GM18502 (cell line): ENCODE measurements around the gene OMA1.
"Not testable (repeated sequence)": the region's sequence is repeated elsewhere in the genome, so short reads cannot be mapped to it uniquely, and the experiment has no call there.

Source experiments
- ATAC-seq: cut with Tn5 transposase; IDR thresholded peaks from one replicate; pipeline ENCODE4 v1.9.1; 2021; ENCODE audit warnings: mild to moderate bottlenecking; ENCODE audit not compliant: unreplicated experiment, poor library complexity

Gene OMA1

DNA sequence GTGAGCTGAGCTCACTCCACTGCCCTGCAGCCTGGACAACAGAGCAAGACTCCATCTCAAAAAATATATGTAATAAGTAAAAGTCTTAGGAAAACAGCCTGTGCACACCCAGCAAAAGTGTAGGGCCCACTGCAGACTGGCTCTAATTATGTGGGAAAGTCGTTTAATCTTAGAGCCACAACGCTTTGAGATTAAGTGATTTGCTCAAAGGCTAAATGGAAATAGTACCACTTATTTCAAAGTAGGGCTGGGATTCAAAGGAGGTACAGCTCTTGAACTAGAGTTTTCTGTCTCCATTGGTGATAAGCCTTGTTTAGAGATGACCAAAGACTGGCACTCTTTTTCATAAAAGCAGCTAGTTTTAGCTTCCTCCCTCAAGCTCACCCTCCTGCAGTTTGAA is 28.3 kb upstream of the OMA1 start:
- no peak for ATAC-seq

DNA sequence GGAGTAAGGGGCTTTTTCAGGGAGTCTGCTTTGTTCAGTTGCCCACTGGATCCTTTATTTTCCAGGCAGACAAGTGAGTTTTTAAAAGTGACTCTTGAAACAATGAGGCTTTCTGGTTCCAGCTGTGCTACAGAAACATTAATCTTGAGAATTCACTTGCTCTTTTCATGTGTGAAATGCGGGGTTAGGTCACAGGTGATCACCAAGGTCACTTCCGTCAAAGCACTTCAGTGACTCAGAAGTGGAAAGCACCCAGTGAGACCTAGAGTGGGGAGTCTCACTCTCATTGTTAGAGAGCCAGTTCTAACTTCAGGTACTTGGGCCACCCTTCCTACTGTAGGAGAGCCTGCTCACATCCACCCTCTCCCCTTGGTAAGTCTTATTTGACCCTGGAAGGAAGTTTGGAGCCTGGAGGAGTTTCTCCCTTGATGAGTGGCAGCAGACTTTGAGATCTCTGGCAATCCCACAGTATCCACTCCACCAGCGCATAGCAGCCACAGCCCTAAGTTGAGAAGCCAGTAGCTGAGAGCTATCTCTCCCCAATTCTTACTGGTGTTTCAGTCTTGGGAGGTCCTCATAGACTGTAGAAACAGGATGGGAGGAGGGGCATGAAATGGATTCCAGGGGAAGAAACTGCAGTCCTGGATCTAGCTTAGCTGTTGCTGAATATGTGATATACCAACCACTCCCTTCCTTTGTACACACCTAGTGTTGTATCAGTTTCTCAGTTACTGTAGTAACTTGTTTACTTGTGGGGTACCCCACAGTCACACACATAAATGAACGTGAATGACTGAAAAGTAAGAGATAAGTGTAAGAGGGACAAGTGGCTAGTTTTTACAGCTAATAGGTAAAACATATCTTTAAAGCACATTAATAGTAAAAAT is 27.4 kb upstream of the OMA1 start:
- peak; percentile 97 for ATAC-seq

DNA sequence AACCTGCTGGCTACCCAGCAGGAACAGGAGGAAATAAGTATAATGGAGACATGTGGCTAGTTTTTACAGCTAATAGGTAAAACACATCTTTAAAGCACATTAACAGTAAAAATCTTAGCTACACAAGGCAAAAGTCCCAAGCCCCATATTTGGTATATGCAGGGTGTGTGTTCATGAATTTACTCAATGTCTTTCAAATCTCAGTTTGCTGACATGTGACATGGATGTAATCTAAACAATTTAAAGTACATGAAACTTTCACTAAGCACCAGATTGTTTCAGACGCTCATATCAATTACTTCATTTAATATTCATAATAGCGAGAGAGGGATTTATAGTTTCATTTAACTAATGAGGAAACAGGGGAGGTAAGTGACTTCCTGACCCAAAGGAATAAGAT is 26.6 kb upstream of the OMA1 start:
- no peak for ATAC-seq

DNA sequence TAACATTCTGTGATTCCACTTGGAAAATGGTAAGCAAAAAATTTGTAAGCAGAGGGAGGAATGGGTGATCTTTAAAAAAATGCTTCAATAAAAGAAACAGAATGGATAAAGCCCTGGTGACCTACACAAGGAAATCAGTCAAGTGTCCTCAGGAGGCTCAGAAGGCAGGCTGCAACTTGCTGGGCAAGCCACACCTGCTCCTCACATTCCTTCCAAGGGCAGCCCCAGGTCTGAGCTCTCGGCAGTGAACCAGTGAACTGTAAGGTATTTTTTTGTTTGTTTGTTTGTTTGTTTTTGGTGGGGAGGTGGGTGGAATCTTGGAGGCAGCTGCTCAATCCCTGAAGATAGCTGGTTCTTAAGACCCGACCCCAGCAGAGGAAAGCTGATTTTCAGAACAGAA is 26.2 kb upstream of the OMA1 start:
- ATAC-seq = no peak

DNA sequence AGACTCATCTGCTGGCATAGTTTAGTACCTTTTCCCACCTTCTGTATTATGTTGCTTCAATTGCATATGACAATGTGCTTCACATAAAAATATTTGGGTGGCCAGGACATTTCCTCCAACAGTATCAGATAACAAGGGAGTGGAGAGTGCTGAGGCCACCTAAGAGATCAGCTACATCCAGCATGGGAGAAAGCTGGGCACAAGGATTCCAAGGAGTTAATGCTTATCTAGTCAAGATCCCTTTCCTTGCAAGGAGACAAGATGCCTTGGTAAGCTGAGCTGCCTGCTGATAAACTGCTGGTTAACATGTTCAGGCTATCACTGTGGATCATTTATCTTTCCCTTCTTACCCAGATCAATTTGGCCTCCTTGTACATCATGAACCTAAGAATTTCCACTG is 25.1 kb upstream of the OMA1 start:
- ATAC-seq = no peak

DNA sequence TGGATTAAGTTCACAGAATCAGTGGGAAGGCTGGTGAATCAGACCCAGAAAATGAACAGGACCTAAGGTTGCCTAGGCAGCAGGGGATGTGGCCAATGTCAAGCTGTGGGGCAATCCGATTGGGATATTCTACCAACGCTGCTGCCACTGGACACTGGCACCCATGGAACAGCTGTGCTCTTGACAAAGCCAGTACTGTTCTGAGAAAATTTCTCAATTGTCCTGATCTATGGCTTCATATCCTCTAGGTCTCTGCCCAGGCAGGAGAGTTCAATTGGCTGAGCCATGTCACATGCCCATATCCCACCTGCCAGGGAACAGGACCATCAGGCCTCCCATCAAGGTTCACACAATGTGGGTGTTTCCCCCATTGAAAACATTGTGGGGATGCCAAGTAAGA is 24.3 kb upstream of the OMA1 start:
- no peak for ATAC-seq

DNA sequence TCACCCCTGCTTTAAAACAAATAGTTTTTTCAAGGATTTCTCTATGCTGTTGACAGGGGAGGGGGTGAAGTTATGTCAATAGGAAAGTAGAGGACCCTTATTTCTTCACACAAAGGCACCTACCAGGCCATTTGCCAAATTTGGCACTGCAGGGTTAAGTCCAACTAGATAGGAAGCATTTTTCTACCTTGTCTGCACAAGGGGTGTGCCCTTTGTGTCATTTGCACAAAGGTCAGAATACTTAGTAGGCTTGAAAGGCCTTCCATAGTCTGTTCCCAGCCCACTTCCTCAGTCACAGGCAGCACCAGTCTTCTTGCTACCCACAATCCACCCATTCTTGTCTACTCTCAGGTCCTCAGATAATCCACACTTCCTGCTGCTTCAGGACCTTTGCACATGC is 23.6 kb upstream of the OMA1 start:
- no peak for ATAC-seq

DNA sequence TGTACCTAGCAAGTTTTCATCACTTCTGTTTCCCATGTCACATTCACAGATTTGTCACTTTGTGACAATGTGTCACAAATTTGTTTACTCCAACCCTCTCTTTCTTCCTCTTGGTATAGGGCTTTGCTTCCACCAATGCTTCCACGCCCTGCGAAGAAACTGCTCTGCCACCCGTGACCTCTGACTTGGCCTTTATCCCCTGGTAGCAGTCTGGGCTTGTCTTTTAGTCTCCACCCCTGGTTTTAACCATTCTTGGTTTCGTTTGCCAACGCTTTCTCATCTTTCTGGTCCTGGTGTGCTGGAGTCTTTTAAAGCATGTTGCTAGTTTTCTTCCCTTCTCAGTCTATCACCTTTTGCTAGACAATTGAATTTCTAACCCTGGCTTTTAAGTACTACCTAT is 22.4 kb upstream of the OMA1 start:
- ATAC-seq = no peak

DNA sequence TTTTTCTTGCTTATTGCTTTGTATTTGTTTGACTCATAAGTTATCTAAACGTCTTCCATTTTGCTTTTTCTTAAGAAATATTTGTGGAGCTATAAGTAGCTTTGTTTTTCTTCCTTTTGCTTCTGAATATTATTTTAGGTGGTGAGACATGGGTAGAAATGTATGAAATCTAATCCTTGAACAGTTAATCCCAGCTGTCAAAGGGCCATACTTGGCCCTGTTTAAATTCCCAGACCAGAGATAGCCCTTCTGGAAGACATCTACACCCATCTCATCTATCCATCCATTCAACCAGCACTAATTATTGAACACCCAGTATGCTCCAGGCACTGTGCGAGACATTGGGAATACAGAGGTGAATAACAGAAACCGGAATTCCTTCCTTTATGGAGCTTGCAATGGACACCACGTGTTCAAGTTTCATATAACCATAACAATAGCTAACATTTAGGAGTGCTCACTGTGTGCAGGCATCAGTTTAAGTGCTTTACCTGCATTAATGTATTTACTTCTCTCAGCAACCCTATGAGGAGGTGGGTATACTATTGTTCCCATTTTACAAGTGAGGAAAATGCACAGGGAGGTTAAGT is 21.8 kb upstream of the OMA1 start:
- no peak for ATAC-seq

DNA sequence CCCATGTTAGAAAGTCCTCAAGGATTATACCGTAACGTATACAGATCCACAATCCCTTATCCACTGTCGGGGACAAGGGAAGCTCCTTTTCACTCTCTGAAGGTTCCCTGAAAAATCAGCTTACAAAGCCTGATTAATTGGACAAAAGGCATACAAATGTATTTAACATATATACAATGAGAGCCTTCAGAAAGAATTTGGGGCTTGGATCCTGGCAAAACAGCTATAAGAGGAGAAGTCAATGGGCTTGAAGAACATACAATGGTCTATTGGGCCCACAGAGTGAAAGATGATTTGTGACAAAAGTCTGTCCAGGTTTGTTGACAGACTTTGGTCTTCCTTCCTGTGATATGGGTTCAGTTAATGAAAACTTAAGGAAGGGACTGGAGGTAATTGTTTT is 19.8 kb upstream of the OMA1 start:
- no peak for ATAC-seq

DNA sequence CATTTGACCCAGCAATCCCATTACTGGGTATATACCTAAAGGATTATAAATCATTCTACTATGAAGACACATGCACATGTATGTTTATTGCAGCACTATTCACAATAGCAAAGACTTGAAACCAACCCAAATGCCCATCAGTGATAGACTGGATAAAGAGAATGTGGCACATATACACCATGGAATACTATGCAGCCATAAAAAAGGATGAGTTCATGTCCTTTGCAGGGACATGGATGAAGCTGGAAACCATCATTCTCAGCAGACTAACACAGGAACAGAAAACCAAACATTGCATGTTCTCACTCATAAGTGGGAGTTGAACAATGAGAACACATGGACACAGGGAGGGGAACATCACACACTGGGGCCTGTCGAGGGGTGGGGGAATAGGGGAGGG is 17.2 kb upstream of the OMA1 start:
- not testable (repeated sequence) for ATAC-seq

DNA sequence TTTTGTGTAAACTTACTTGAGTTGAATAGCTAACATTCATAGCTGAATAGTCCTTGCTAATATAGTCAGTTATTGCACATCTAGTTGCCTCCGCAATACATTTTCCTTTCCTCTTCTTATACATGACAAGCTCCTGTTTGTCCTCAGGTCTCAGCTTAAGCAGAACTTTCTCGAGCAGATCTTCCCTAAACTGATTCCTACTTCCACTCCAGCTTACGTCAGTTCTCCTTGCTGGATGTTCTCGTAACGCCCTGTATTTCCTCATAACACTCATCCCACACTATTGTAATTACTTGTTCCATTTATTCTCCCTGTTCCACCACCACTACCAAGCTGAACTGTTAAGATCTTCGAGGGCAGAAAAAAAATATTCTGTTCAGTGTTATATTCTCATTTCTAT is 15.1 kb upstream of the OMA1 start:
- no peak for ATAC-seq

DNA sequence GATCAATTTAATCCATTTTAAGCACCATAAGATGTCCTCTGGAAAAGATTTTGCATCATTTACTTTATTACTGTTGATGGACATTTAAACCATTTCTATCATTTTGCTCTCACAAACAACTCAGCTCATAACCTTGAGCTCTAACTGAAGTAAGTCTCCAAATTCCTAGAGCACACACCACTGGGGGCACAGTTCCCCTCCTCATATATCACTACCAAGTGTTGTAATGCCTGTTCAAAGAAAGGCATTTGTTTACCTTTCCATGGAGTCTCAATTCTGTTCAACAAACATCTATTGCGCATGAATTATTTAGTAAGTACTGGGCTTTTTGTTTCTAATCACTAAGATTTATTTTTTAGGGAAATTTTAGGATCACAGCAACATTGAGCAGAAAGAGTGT is 8.9 kb upstream of the OMA1 start:
- ATAC-seq = no peak

DNA sequence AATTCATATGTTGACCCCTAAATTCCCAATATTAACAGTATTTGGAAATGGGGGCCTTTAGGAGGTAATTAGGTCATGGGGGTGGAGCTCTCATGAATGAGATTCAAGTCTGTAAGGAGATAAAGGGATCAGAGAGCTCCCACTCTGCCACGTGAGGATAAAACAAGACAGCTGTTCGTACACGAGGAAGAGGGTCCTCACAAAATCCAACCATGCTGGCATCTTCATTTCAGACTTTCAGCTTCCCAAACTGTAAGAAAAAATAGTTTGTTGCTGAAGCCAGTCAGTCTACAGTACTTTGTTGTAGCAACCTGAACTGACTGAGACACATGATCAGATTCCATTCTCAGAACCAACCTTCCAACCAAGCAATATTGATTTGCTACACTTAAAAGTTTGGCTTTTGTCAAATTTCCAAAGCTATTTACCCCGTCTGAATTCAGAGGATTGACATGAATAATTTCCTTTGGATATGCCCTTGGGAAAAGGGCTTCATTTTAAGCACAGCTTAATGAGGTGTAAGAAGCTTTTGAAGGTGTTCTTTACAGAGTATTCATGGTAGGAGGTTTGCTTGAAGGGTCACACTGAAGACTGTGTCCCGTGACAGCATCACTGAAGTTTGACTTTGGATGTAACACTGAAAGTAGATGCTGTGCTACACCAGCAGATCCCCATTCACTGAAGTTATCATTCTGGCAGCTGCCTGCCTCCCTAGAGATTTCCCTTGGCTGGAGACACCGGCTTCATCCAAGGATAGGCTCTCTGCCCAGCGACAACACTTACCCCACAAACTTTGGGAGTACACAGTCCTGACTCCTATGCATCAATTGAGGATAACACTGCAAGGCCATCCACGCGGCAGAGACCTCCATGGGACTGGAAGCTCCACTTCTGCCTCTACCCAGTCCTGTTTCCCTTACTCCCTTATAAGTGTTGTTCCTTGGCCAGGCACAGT is 4.9 kb upstream of the OMA1 start:
- ATAC-seq = no peak

DNA sequence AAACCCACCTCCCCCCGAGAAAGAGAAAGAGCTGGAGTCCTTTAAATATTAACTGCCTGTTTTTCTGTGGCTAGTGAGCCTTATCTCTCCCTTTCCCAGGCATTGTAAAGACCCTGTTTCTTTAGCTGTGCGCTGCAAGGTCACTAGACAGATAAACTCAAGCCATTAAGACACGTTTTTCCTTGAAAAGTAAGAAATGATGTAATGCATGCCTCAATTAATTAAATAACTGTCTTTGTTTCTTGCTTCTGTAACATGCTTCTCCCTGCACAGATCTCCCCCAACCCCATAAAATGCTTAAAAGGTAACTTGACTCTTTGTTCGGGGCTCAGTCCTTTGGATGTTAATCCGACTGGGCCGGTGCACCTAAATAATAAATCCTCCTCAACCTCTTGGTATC is 2.8 kb upstream of the OMA1 start:
- not testable (repeated sequence) for ATAC-seq

DNA sequence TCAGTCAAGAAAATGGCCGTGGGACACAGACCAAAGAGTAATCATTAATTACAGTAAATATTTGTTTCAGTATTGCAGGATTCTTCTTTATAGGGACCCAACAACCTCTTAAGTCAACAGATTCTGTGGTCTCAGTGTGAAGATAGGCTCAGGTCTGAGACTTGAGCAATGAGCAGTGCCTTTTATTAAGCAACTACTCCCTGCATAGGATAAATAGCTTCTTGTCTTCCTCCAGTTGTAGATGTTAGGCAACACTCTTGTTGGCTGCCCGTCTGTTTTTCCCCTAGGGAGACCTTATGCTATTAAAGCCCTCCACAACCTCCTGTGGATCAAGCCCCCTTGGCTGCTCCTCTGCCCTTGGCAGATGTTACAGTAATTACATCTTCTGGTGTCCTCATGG is 1.8 kb upstream of the OMA1 start:
- ATAC-seq = no peak

DNA sequence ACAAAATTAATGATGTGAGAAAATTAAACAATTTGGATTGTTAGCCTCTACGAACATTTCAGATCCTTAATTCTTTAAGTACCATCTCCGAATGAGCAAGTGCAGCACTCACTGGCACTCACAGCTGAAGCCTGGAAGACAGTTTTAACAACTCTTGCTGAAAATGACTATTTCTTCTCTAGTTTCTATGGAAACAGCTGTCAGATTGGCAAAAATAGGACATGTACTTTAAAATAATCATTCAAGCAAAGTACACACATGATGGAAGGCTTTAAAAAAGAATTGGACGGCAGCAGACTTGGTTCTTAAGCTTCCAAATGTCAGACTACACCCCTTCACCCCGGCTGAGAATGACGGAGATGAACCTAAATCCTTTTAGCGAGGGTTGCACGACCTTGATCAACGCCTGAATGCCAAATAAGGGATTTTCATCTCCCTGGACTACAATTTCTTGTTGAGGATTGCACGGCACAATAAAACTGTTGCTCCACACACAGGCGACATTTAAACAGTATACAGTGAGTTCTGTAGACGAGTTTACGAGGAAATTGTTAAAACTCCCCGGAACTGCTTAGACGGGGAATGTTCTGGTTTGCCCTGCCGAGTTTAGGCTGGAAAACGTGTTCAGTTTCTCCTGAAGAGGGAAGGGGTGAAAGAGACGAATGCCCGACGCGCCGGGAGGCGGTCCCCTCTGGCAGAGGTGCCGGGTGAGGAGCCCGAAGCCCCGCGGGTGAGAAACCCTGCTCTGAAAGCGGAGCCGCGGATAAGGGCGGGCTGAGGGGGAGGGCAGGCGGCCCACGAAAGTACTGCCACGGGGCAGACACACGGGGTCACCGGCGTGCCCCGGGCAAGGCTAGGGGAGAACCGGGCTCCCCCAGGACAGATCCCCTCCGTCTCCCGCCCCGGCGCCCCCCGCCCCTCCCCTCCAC is 671 bp downstream of the OMA1 start:
- peak; percentile 52 for ATAC-seq

DNA sequence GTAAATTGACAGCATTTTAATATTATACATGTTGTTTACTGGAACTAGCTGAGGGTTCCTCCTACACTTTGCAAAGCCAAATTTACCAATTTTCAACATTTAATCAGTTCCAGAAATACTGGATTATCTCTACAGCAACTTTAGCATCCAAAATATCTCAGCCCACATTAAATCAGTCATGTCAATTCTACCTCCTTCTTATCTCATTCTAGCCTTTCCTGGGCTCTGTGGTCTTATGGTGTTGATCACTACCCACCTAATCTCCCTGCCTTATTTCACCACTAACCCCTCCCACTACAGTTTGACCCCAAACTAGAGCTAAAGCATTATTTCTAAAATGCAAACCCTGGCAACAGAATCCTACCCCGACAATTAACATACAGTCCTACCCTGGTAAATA is 3.3 kb downstream of the OMA1 start:
- no peak for ATAC-seq

DNA sequence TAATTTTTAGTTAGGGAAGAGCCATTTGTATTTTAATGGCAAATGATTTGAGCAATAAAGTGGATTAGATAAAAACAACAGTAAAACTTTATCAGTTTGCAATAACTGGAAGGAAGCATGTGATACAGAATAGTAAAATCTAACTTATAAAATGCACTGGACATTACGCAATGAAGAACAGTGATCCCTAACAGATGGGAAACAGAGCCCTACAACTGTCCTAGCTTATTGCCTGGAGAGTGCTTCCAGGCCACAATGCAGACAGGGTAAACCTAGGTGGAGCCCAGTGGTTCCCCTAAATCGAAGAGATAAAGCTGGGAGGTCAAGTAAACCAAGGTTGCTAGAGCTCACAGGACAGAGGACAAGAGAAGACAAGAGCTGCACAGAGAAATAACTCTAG is 7.0 kb downstream of the OMA1 start:
- no peak for ATAC-seq

DNA sequence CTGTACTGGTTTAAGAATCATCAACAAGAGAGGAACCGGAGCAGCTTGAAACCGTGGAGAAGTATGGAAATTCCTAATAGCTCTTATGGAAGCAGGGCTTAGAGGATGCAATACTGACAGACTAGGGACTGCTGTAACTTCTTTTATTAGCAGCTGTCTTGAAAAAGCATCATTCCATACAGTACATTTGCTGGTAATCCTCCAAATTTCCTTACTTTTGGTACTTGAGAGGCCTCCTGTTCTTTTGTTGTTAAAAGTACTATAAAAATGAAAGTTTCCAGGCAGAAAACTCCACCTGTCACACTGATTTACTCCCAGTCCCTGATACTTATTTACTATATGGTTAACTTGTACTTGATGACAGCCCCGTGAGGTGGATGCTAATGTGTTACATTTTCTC is 7.7 kb downstream of the OMA1 start:
- ATAC-seq = no peak
